Kidney (tissue), 14 donors: Measurements from ENCODE around the gene TIAM2. TPM values are rescaled to one million over a fixed set of nuclear protein-coding genes. Genes with fewer than 3 reads are reported as not detected.
"Not testable (repeated sequence)": the region's sequence is repeated elsewhere in the genome, so short reads cannot be mapped to it uniquely, and the experiment has no call there.

ENCODE experiments used
- DNase-seq, 5 donors: peaks; one replicate each; pipeline ENCODE4 v3.0.0-alpha.2; 2013 to 2020
- FAIRE-seq: peaks from 2 replicates; lab custom pipeline; 2012; peaks lifted over from hg19 to GRCh38; lab: Jason Lieb, UNC
- H3K27ac ChIP-seq, 2 donors: one replicate each; pipeline ENCODE4 v1.7.0; 2013; ENCODE audit warnings: low read depth in 2 of 2, low read length in 2 of 2, inconsistent platforms in 1 of 2
- H3K27me3 ChIP-seq: one replicate; pipeline ENCODE4 v1.7.1; 2013; ENCODE audit warnings: low read length, inconsistent platforms; ENCODE audit not compliant: control insufficient read depth, insufficient read depth
- H3K36me3 ChIP-seq, 3 donors: one replicate each; pipeline versions ENCODE4 v1.7.0 to v1.7.1; 2013; ENCODE audit warnings: low read length in 3 of 3, control low read depth in 1 of 3, inconsistent platforms in 1 of 3; ENCODE audit not compliant: insufficient read depth in 3 of 3, control insufficient read depth in 2 of 3
- H3K4me1 ChIP-seq, 3 donors: one replicate each; pipeline versions ENCODE4 v1.7.0 to v1.7.1; 2013; ENCODE audit warnings: low read length in 3 of 3, inconsistent platforms in 1 of 3, low read depth in 1 of 3; ENCODE audit not compliant: control insufficient read depth in 2 of 3, insufficient read depth in 2 of 3
- H3K4me3 ChIP-seq, 3 donors: one replicate each; pipeline versions ENCODE4 v1.7.0 to v1.8.1; 2013; ENCODE audit warnings: low read length in 3 of 3, control low read depth in 1 of 3, inconsistent platforms in 1 of 3
- H3K9ac ChIP-seq, 3 donors: one replicate each; pipeline versions ENCODE4 v1.7.0 to v1.7.1; 2013; ENCODE audit warnings: low read length in 3 of 3, control low read depth in 1 of 3, inconsistent platforms in 1 of 3
- H3K9me3 ChIP-seq, 3 donors: one replicate each; pipeline versions ENCODE4 v1.7.0 to v1.7.1; 2013; ENCODE audit warnings: low read length in 3 of 3, control low read depth in 1 of 3, inconsistent platforms in 1 of 3; ENCODE audit not compliant: control insufficient read depth in 2 of 3, insufficient read depth in 1 of 3
- intact Hi-C: fragments of 100-400 bp; cut with DNase I; formaldehyde crosslinking; loops from one replicate; pipeline ENCODE4 v1.11.1; 2022
- polyA plus RNA-seq: library from polyadenylated mRNA; stranded (reverse); fragments of 350-450 nt; fragmentation: Illumina TruSeq; extraction: RNeasy Lipid Tissue Mini Kit (QIAGEN cat#74804); gene quantifications from one replicate; pipeline ENCODE4 v1.2.3, GENCODE V29; 2014; ENCODE audit warnings: low read depth, low replicate concordance; ENCODE audit not compliant: insufficient read depth
- total RNA-seq: library from RNA; stranded (reverse); fragmentation: NEBNext Ultra II Directional; extraction: Animal tissue kit (Norgen Biotek cat#: 25700); gene quantifications from one replicate; pipeline ENCODE4 v1.2.1, GENCODE V29; 2021
- TF ChIP-seq, protein P1 (sequence below): IDR thresholded peaks from 3 replicates; pipeline ENCODE4 v1.5.1; 2012; ENCODE audit warnings: mild to moderate bottlenecking, moderate library complexity, borderline replicate concordance; ENCODE audit not compliant: insufficient read depth; ENCODE audit errors: extremely low read depth
- donor health status: control.
- donor health status: control.
- donor health status: control.
- donor health status: control.
- donor health status: control.
- donor health status: DM: yes; HTN: yes; CAD: no.
- donor health status: Normal renal cell carcinoma (clear cell type).

Gene TIAM2
- total and polyA plus RNA-seq, 2 donors from 2014 or later, result 6.8 to 7.6 TPM

DNA sequence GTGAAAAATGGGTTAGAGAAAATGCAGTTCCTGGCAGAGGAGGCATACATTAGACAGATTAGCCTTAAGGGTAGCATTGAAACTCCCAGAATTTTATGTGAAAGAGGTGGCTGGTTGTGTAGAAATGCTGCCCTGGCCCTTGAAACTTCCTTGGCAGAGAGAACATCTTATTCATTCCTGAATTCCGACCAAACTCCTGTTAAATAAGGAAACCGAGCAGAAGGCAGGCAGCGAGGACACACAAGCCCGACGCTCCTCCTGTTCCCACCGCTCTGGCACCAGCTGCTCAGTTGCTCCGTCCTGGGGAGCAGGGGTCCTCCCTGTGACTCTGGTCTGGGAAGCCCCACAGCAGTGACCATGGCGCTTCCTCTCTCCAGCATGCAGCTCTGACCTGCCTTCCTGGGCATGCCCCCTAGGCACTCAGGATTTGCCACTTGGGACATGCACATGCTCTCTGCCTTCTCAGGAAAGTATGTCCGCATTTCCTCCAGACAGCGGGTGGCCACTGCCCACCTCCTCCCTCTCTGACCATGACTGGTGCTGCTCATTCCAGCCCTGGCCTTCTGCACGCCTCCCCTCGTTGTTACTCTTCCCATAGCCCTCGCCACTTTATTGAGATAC lies 233.5 kb downstream of the TIAM2 start:
- no peaks in the 10 kb centered on the region for H3K4me1 ChIP-seq
- DNase-seq (no peak), FAIRE-seq (no peak)
- no peaks in the 10 kb centered on the region for H3K36me3 ChIP-seq
- intact Hi-C loops, result no loop called here
- no peaks in the 10 kb centered on the region for H3K9me3 ChIP-seq
- no peaks in the 10 kb centered on the region for H3K27me3 ChIP-seq
- H3K9ac ChIP-seq, result no peak overlapping the region
- TF ChIP-seq, protein P1, sequence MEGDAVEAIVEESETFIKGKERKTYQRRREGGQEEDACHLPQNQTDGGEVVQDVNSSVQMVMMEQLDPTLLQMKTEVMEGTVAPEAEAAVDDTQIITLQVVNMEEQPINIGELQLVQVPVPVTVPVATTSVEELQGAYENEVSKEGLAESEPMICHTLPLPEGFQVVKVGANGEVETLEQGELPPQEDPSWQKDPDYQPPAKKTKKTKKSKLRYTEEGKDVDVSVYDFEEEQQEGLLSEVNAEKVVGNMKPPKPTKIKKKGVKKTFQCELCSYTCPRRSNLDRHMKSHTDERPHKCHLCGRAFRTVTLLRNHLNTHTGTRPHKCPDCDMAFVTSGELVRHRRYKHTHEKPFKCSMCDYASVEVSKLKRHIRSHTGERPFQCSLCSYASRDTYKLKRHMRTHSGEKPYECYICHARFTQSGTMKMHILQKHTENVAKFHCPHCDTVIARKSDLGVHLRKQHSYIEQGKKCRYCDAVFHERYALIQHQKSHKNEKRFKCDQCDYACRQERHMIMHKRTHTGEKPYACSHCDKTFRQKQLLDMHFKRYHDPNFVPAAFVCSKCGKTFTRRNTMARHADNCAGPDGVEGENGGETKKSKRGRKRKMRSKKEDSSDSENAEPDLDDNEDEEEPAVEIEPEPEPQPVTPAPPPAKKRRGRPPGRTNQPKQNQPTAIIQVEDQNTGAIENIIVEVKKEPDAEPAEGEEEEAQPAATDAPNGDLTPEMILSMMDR, result no peak
- H3K4me3 ChIP-seq, result no peak overlapping the region
- no peak overlapping the region for H3K27ac ChIP-seq

DNA sequence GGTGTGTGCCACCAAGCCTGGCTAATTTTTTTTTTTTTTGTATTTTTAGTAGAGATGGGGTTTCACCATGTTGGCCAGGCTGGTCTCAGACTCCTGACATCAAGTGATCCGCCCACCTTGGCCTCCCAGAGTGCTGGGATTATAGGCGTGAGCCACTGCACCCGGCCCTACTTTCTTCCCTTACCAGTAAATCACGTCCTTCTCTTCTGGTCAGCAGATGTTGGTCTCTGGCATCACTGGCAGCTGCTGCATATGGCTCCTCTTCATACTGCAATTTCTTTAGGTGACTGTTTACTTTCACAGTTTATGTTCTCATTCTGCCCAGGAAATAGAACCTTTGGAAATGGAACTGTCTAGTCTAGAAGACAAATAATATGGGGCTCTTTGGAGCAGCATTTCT lies 235.9 kb downstream of the TIAM2 start:
- intact Hi-C loops, H3K9me3 ChIP-seq: not testable (repeated sequence)

DNA sequence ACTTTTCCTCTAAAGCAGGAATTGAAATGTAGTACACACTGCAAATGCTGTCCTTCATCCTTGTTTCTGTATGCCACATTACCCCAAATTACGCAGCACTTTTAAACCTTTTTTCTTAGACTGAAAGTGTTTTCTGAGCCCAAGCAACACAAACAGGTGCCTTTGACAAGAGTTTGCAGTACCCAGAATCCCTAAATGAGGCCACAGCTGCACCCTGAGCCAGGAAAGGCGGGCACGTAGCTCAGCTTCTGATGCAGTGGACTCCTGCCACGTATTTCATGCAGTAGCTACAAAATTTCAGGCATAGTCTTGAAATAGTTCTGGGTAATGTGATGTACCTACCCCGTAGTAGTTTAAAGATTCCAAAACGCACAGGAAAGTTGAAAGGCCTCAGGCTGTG lies 237.7 kb downstream of the TIAM2 start:
- no peaks in the 10 kb centered on the region for H3K27me3 ChIP-seq
- no peak overlapping the region for H3K9ac ChIP-seq
- FAIRE-seq (no peak), DNase-seq (no peak)
- no peak overlapping the region for H3K4me3 ChIP-seq
- H3K36me3 ChIP-seq, result no peaks in the 10 kb centered on the region
- TF ChIP-seq, protein P1, result no peak
- no peaks in the 10 kb centered on the region for H3K4me1 ChIP-seq
- peaks cover 0 to 5% (median 0%) of the 10 kb centered on the region in 3 donors for H3K9me3 ChIP-seq
- no peak overlapping the region for H3K27ac ChIP-seq
- intact Hi-C loops, result no loop called here

More for the DNA sequence above, 235.9 kb downstream of the TIAM2 start:
- H3K4me1 ChIP-seq, FAIRE-seq, H3K27me3 ChIP-seq, H3K36me3 ChIP-seq, H3K9ac ChIP-seq, H3K4me3 ChIP-seq, DNase-seq, H3K27ac ChIP-seq: not testable (repeated sequence)

DNA sequence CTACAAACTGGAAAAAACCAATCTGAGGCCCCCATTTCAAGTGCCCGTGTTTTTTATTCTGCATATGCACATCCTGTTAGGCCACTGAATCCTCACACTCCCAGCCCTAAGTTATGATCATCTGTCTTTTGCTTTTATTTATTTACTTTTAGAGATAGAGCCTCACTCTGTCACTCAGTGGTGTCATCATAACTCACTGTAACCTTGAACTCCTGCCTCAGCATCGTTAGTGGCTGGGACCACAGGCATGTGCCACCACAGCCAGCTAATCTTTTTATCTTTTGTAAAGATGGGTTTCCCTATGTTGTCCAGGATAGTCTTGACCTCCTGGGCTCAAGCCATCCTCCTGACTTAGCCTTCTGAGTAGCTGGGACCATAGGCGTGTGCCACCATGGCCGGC lies 239.1 kb downstream of the TIAM2 start:
- H3K27ac ChIP-seq, result no peak overlapping the region
- H3K9me3 ChIP-seq, result peaks cover 0 to 5% (median 0%) of the 10 kb centered on the region in 3 donors
- H3K4me1 ChIP-seq, result no peaks in the 10 kb centered on the region
- H3K27me3 ChIP-seq, result no peaks in the 10 kb centered on the region
- TF ChIP-seq, protein P1, result no peak
- FAIRE-seq (no peak), DNase-seq (no peak)
- intact Hi-C loops, result no loop called here
- no peaks in the 10 kb centered on the region for H3K36me3 ChIP-seq
- no peak overlapping the region for H3K4me3 ChIP-seq
- H3K9ac ChIP-seq, result no peak overlapping the region
